Nephron progenitor cell (in vitro differentiated cells): ENCODE results near the gene HK2.
A peak's percentile ranks its signal among the peaks of the same experiment; 100 is the strongest.

ENCODE experiments used
- DNase-seq: peaks from one replicate; pipeline ENCODE4 v3.0.0; 2021
- H3K27ac Mint-ChIP-seq: 2 replicates; pipeline ENCODE4 v1.8.0; 2021; ENCODE audit warnings: mild to moderate bottlenecking, moderate library complexity, mixed read lengths
- H3K27me3 Mint-ChIP-seq: 2 replicates; pipeline ENCODE4 v1.8.0; 2021; ENCODE audit warnings: mild to moderate bottlenecking, low read depth, mixed read lengths; ENCODE audit not compliant: poor library complexity
- H3K36me3 Mint-ChIP-seq: 2 replicates; pipeline ENCODE4 v1.8.0; 2021; ENCODE audit warnings: low read depth, mixed read lengths
- H3K4me1 Mint-ChIP-seq: 2 replicates; pipeline ENCODE4 v1.8.0; 2021; ENCODE audit warnings: mixed read lengths
- H3K4me3 Mint-ChIP-seq: 2 replicates; pipeline ENCODE4 v1.8.0; 2021; ENCODE audit warnings: mild to moderate bottlenecking, moderate library complexity, mixed read lengths
- H3K9me3 Mint-ChIP-seq: 2 replicates; pipeline ENCODE4 v1.8.0; 2021; ENCODE audit warnings: mild to moderate bottlenecking, moderate library complexity, mixed read lengths
- TF ChIP-seq, protein P1 (sequence below): fragments of 200-600 bp; sonication (generic); IDR thresholded peaks from 2 replicates; pipeline ENCODE4 v1.5.0; 2021; ENCODE audit warnings: antibody characterized with exemption

Gene HK2

GRCh38 chr2:74877376-74877775 is 43.4 kb downstream of the HK2 start:
- DNase-seq = no peak
- Mint-ChIP-seq H3K36me3 (peaks cover 74% of the 10 kb centered on the region), H3K9me3 (no peaks in the 10 kb centered on the region), H3K27me3 (no peaks in the 10 kb centered on the region), H3K27ac (no peak overlapping the region), H3K4me3 (no peak overlapping the region), H3K4me1 (peaks cover 15% of the 10 kb centered on the region)
- TF ChIP-seq, protein P1, sequence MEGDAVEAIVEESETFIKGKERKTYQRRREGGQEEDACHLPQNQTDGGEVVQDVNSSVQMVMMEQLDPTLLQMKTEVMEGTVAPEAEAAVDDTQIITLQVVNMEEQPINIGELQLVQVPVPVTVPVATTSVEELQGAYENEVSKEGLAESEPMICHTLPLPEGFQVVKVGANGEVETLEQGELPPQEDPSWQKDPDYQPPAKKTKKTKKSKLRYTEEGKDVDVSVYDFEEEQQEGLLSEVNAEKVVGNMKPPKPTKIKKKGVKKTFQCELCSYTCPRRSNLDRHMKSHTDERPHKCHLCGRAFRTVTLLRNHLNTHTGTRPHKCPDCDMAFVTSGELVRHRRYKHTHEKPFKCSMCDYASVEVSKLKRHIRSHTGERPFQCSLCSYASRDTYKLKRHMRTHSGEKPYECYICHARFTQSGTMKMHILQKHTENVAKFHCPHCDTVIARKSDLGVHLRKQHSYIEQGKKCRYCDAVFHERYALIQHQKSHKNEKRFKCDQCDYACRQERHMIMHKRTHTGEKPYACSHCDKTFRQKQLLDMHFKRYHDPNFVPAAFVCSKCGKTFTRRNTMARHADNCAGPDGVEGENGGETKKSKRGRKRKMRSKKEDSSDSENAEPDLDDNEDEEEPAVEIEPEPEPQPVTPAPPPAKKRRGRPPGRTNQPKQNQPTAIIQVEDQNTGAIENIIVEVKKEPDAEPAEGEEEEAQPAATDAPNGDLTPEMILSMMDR = no peak

GRCh38 chr2:74877781-74878433 is 44.0 kb downstream of the HK2 start:
- Mint-ChIP-seq H3K27ac (no peak overlapping the region), H3K27me3 (peaks cover 1% of the 10 kb centered on the region), H3K9me3 (no peaks in the 10 kb centered on the region), H3K4me1 (peaks cover 12% of the 10 kb centered on the region), H3K4me3 (no peak overlapping the region), H3K36me3 (peaks cover 74% of the 10 kb centered on the region)
- TF ChIP-seq, protein P1 = no peak
- DNase-seq = no peak

- no peak overlapping the region for H3K27ac Mint-ChIP-seq
- TF ChIP-seq, protein P1 = no peak
- DNase-seq = no peak
- peaks cover 6% of the 10 kb centered on the region for H3K4me1 Mint-ChIP-seq
- H3K4me3 Mint-ChIP-seq = no peak overlapping the region
- peaks cover 2% of the 10 kb centered on the region for H3K27me3 Mint-ChIP-seq
- H3K36me3 Mint-ChIP-seq = peaks cover 73% of the 10 kb centered on the region
- no peaks in the 10 kb centered on the region for H3K9me3 Mint-ChIP-seq
Measured at GRCh38 chr2:74878551-74878950, 44.6 kb downstream of the HK2 start.

DNA sequence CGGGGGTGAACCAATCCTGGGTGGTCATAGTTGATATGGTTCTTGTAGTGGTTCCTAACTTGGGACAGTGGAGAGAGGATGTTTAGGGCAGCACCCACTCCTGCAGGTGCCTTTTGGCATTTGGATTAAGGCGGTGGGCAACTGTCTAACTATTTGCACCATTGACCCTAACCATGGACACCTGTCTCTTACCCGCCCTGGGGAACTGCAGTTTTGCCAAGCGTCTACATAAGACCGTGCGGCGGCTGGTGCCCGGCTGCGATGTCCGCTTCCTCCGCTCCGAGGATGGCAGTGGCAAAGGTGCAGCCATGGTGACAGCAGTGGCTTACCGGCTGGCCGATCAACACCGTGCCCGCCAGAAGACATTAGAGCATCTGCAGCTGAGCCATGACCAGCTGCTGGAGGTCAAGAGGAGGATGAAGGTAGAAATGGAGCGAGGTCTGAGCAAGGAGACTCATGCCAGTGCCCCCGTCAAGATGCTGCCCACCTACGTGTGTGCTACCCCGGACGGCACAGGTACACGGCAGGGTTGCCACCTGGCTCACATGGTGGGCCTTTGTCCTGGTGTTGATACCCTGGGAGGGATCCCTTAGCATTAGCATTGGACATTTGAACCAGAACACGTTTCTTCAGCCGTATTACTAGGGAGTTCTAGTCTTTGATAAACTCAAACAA is 46.3 kb downstream of the HK2 start:
- Mint-ChIP-seq H3K9me3 (no peaks in the 10 kb centered on the region), H3K36me3 (peaks cover 67% of the 10 kb centered on the region), H3K27ac (no peak overlapping the region), H3K27me3 (peaks cover 2% of the 10 kb centered on the region), H3K4me1 (peaks cover 4% of the 10 kb centered on the region), H3K4me3 (no peak overlapping the region)
- TF ChIP-seq, protein P1 = no peak
- DNase-seq = no peak

- H3K4me1 Mint-ChIP-seq = peaks cover under 1% of the 10 kb centered on the region
Measured at GRCh38 chr2:74881176-74881575, 47.2 kb downstream of the HK2 start.

More at GRCh38 chr2:74881176-74881575, 47.2 kb downstream of the HK2 start:
- no peak for DNase-seq
- Mint-ChIP-seq H3K27ac (peak overlapping the region; percentile 71), H3K36me3 (peaks cover 73% of the 10 kb centered on the region), H3K9me3 (no peaks in the 10 kb centered on the region), H3K4me3 (no peak overlapping the region), H3K27me3 (peaks cover 6% of the 10 kb centered on the region)
- TF ChIP-seq, protein P1 = no peak
